ENCODE measurements around the gene DNAJC28. TPM values are rescaled to one million over a fixed set of nuclear protein-coding genes. Genes with fewer than 3 reads are reported as not detected.

Gene DNAJC28
- total and polyA plus RNA-seq, 2 experiments from 2014 or later, result 1.2 to 3.8 TPM

DNA sequence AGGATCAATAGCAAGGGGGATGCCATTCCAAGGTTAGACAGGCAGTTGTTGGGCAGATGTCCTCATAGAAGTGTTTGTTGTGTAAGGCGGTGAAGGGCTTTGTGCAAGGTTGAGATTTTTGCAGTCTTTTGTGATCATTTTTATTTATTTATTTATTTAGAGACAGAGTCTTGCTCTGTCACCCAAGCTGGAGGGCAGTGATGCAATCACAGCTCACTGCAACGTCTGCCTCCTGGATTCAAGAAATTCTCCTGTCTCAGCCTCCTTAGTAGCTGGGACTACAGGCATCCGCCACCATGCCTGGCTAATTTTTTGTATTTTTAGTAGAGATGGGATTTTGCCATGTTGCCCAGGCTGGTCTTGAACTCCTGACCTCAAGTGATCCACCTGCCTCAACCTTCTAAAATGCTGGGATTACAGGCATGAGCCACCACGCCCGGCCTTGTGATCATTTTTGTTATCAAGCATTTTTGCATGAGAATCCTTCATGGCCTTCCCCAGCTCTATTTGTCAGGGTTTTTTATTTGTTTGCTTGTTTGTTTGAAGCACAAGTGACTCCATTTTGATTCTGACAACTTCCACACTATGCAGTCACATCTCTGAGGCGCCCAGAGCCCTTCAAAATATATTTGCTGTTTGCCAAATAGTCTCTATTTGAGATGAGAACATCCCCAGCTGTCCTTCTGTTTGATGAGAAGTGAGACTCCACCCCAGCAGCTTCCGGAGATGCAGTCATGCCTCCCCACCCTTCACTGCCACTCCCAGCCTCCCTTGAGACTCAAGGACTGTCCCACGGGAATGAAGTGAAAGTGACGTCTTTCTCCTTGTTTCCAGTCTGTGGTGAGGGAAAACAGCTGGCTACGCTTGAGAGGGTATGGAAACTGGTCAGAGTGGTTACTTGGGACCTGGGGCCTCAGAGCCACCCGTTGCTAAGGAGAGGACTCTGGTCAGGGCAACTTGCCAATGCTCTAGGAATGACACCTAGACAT is 49.7 kb downstream of the DNAJC28 start:
- Histone ChIP-seq H3K4me1 (ENCODE audit: insufficient read depth) (no peaks in the 10 kb centered on the region), H3K9me3 (ENCODE audit: low read depth) (no peaks in the 10 kb centered on the region), H3K36me3 (replicated peaks; ENCODE audit: insufficient read depth, low read depth) (no peaks in the 10 kb centered on the region), H3K9me2 (replicated peaks; ENCODE audit: insufficient read depth) (no peaks in the 10 kb centered on the region), H4K20me1 (ENCODE audit: insufficient read depth, poor library complexity, severe bottlenecking) (no peaks in the 10 kb centered on the region), H3K79me2 (no peaks in the 10 kb centered on the region), H3K27me3 (no peaks in the 10 kb centered on the region), H3K4me2 (no peak overlapping the region), H3K4me3 (no peak overlapping the region), H3K27ac (peak overlapping the region; percentile 23), H2AFZ (no peak overlapping the region)
- WGBS (ENCODE audit: low lambda C conversion rate, missing lambda C conversion rate), result 83% methylated on average over 11 of the region's 11 CpGs
- peak; percentile 16 for DNase-seq (ENCODE audit: low spot score)
- TF ChIP-seq EZH2 (IDR thresholded peaks at IDR 0.05; ENCODE audit: borderline replicate concordance), result no peak
- no peak for TF ChIP-seq EZH2phosphoT487 (IDR thresholded peaks at IDR 0.05; ENCODE audit: low read depth, severe bottlenecking, unreplicated experiment)
- TF ChIP-seq, protein P1, sequence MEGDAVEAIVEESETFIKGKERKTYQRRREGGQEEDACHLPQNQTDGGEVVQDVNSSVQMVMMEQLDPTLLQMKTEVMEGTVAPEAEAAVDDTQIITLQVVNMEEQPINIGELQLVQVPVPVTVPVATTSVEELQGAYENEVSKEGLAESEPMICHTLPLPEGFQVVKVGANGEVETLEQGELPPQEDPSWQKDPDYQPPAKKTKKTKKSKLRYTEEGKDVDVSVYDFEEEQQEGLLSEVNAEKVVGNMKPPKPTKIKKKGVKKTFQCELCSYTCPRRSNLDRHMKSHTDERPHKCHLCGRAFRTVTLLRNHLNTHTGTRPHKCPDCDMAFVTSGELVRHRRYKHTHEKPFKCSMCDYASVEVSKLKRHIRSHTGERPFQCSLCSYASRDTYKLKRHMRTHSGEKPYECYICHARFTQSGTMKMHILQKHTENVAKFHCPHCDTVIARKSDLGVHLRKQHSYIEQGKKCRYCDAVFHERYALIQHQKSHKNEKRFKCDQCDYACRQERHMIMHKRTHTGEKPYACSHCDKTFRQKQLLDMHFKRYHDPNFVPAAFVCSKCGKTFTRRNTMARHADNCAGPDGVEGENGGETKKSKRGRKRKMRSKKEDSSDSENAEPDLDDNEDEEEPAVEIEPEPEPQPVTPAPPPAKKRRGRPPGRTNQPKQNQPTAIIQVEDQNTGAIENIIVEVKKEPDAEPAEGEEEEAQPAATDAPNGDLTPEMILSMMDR (IDR thresholded peaks at IDR 0.05; ENCODE audit: poor library complexity), result no peak

Other genes starting within 250 kb of the DNAJC28 start
- gene IL10RB, start 225.3 kb downstream of the DNAJC28 start, total RNA-seq, result 27.1 and 30.2 TPM in 2 replicates
- gene IL10RB, start 225.3 kb downstream of the DNAJC28 start, polyA plus RNA-seq, result 23.4 and 29.2 TPM in 2 replicates
- gene IFNAR1, start 166.7 kb downstream of the DNAJC28 start, total RNA-seq, result 23.1 and 26.9 TPM in 2 replicates
- 29.0 and 33.4 TPM in 2 replicates for gene IFNAR1, start 166.7 kb downstream of the DNAJC28 start, polyA plus RNA-seq
- gene IFNGR2, start 88.3 kb downstream of the DNAJC28 start, total RNA-seq, result 53.4 and 66.8 TPM in 2 replicates
- 60.2 and 66.7 TPM in 2 replicates for gene IFNGR2, start 88.3 kb downstream of the DNAJC28 start, polyA plus RNA-seq
- gene TMEM50B, start 11.7 kb downstream of the DNAJC28 start, total RNA-seq, result 67.5 and 88.0 TPM in 2 replicates
- gene TMEM50B, start 11.7 kb downstream of the DNAJC28 start, polyA plus RNA-seq, result 73.1 and 80.9 TPM in 2 replicates
- gene GART, start 50.4 kb upstream of the DNAJC28 start, total RNA-seq, result 83.3 and 99.6 TPM in 2 replicates
- 41.6 TPM in 2 replicates for gene GART, start 50.4 kb upstream of the DNAJC28 start, polyA plus RNA-seq
- 154 and 181 TPM in 2 replicates for gene SON, start 51.3 kb upstream of the DNAJC28 start, total RNA-seq
- 358 and 454 TPM in 2 replicates for gene SON, start 51.3 kb upstream of the DNAJC28 start, polyA plus RNA-seq
- gene DONSON, start 97.0 kb upstream of the DNAJC28 start, total RNA-seq, result 15.1 and 15.9 TPM in 2 replicates
- gene DONSON, start 97.0 kb upstream of the DNAJC28 start, polyA plus RNA-seq, result 17.1 and 23.2 TPM in 2 replicates
- gene CRYZL1, start 150.0 kb upstream of the DNAJC28 start, total RNA-seq, result 14.6 and 29.7 TPM in 2 replicates
- 41.5 and 49.8 TPM in 2 replicates for gene CRYZL1, start 150.0 kb upstream of the DNAJC28 start, polyA plus RNA-seq
- 46.0 and 46.1 TPM in 2 replicates for gene ITSN1, start 150.8 kb upstream of the DNAJC28 start, total RNA-seq
- 43.6 and 44.9 TPM in 2 replicates for gene ITSN1, start 150.8 kb upstream of the DNAJC28 start, polyA plus RNA-seq

Measured in hepatocyte (in vitro differentiated cells).